ENCODE results near the gene PNRC2.
"Not testable (repeated sequence)": the region's sequence is repeated elsewhere in the genome, so short reads cannot be mapped to it uniquely, and the experiment has no call there.

DNA sequence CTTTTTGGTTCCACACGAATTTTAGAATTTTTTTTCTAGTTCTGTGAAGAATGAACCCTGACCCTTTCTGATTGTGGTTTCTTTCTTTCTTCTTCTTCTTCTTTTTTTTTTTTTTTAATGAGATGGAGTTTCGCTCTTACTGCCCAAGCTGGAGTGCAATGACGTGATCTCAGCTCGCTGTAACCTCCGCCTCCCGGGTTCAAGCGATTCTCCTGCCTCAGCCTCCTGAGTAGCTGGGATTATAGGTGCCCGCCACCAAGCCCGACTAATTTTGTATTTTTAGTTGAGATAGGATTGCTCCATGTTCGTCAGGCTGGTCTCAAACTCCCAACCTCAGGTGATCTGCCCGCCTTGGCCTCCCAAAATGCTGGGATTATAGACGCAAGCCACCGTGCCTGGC is 32.4 kb downstream of the PNRC2 start:
- TF ChIP-seq EZH2, EZH2phosphoT487 (IDR thresholded peaks at IDR 0.05): not testable (repeated sequence)
- TF ChIP-seq, protein P1, sequence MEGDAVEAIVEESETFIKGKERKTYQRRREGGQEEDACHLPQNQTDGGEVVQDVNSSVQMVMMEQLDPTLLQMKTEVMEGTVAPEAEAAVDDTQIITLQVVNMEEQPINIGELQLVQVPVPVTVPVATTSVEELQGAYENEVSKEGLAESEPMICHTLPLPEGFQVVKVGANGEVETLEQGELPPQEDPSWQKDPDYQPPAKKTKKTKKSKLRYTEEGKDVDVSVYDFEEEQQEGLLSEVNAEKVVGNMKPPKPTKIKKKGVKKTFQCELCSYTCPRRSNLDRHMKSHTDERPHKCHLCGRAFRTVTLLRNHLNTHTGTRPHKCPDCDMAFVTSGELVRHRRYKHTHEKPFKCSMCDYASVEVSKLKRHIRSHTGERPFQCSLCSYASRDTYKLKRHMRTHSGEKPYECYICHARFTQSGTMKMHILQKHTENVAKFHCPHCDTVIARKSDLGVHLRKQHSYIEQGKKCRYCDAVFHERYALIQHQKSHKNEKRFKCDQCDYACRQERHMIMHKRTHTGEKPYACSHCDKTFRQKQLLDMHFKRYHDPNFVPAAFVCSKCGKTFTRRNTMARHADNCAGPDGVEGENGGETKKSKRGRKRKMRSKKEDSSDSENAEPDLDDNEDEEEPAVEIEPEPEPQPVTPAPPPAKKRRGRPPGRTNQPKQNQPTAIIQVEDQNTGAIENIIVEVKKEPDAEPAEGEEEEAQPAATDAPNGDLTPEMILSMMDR (IDR thresholded peaks at IDR 0.05) = not testable (repeated sequence)
